ENCODE data around the gene COMMD7. TPM values are rescaled to one million over a fixed set of nuclear protein-coding genes. Genes with fewer than 3 reads are reported as not detected.

Gene COMMD7
- total and polyA plus RNA-seq, 2 of the 4 experiments (the other 2 are of a cell fraction): 51.8 to 67.5 TPM

DNA sequence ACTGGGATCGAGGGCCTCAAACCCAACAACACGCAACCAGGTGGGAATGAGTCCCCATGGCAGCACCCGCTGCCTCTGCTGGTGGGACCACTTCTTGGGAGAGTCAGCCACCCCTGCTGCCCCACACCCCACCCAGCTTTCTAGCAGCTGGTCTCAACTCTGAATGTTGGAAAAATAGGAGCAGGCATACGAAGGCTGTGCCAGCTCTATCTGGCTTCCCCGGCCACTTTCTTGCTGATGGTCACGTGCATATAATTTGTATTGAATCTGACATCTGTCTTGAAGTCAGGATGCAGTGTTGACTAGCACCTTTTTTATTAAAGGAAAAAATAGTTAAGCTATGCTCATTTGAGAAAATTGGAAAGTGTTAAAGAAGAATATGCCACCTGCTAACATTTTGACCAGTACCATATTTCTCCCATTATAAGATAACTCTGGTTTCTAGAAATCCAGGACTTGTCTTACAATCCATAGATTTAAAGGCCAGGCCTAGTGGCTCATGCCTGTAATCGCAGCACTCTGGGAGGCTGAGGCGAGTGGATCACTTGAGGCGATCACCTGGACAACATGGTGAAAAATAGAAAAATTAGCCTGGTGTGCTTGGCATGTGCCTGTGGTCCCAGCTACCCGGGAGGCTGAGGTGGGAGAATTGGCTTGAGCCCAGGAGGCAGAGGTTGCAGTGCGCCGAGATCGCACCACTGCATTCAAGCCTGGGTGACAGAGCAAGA lies 49.6 kb upstream of the COMMD7 start (continued):
- TF ChIP-seq SMC3 (IDR thresholded peaks at IDR 0.05; ENCODE audit: low read depth, low read length): no peak

DNA sequence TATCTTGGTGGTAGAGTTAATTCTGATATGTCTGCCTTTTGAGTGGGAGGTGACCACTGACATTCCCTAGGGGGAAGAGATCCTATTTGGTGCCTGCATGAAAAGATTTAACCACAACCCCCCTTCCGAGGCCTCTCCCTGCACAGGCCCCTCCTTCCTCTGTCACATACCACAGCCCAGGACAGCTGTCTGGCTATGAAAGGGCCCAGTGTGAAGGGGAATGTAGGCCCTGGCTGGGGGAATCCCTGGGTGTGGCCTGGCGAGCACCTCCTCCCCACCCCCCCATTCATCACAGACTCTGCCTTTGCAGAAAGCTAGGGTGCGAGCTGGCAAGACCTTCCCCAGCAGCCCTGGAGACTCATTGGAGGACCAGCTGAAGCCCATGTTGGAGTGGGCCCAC lies 49.0 kb upstream of the COMMD7 start:
- in situ Hi-C loops (cut with MboI; ENCODE audit: low sequenced_read_pairs): no loop called here
- no peak overlapping the region for H3K14ac ChIP-seq (replicated peaks; ENCODE audit: low read depth, low read length)
- ATAC-seq (ENCODE audit: low read depth): peak; percentile 49
- H2AK9ac ChIP-seq (replicated peaks; ENCODE audit: low read depth, low read length, poor library complexity): peak overlapping the region; percentile 3
- H3K56ac ChIP-seq (ENCODE audit: extremely low read depth, insufficient read depth, low read length): no peak overlapping the region
- H4K5ac ChIP-seq (ENCODE audit: low read depth, low read length): no peak overlapping the region
- POLR2A ChIA-PET (ENCODE audit: unreplicated experiment): interaction anchor here (0.6 kb wide), 1 partner anchor 97 kb away, joined by 5 read pairs; no protein-coding TSS in a partner anchor
- H3K4me1 ChIP-seq (ENCODE audit: control insufficient read depth, insufficient read depth, low read length): peaks cover 6% of the 10 kb centered on the region; the same call in 1 of the 2 replicates
- H3K79me1 ChIP-seq (ENCODE audit: low read depth in 1 of 2, low read length in 2 of 2): 0 out of 4 replicates have a peak, but pooled peaks cover 0 to 3% of the 10 kb centered on the region in 2 experiments
- H3K18ac ChIP-seq (ENCODE audit: low read depth, low read length): no peak overlapping the region
- H2BK120ac ChIP-seq (ENCODE audit: low read depth, low read length): no peak overlapping the region
- no TSS peak for BruUV-seq (replicated peaks)
- peaks cover 4% of the 10 kb centered on the region; the same call in 1 of the 2 replicates for H3K9me1 ChIP-seq (ENCODE audit: insufficient read depth, low read length)
- H3K36me3 ChIP-seq (ENCODE audit: control insufficient read depth, insufficient read depth, low read length): peaks cover 1% of the 10 kb centered on the region; the same call in 1 of the 2 replicates
- no peak overlapping the region for H3K27ac ChIP-seq (ENCODE audit: insufficient read depth, low read length)
- no peak overlapping the region for H3K4ac ChIP-seq (ENCODE audit: low read depth, low read length)
- WGBS, 2 experiments (ENCODE audit: extremely low coverage in 2 of 2, insufficient read length in 1 of 2): no CpG with 5 or more reads among the region's 3 CpGs
- DNase-seq: peak; percentile 23
- no peak overlapping the region for H3K4me2 ChIP-seq (ENCODE audit: low read depth, low read length)
- H4K91ac ChIP-seq (ENCODE audit: insufficient read depth, low read depth, low read length): no peak overlapping the region
- H3K23ac ChIP-seq (ENCODE audit: low read depth, low read length): no peak overlapping the region
- dilution Hi-C loops (cut with HindIII; ENCODE audit: low sequenced_read_pairs, unreplicated experiment): no loop called here
- CTCF ChIA-PET: interaction anchor here (0.8 kb wide), 1 partner anchor 153 kb away, joined by 3 read pairs; no protein-coding TSS in a partner anchor
- no peak overlapping the region for H2AFZ ChIP-seq (replicated peaks; ENCODE audit: low read length, poor library complexity)
- H2AK5ac ChIP-seq (ENCODE audit: low read depth, low read length): no peak overlapping the region
- no peaks in the 10 kb centered on the region for H3K27me3 ChIP-seq (ENCODE audit: control insufficient read depth, insufficient read depth, low read length)
- no peak overlapping the region for H3K9ac ChIP-seq (ENCODE audit: low read depth, low read length)
- H2BK5ac ChIP-seq (ENCODE audit: low read depth, low read length, poor library complexity, severe bottlenecking): no peak overlapping the region
- H3K4me3 ChIP-seq (ENCODE audit: insufficient read depth, low read depth, low read length): no peak overlapping the region
- no peaks in the 10 kb centered on the region; the same call in 1 of the 2 replicates for H4K20me1 ChIP-seq (ENCODE audit: insufficient read depth, low read length)
- no peaks in the 10 kb centered on the region for H3K9me3 ChIP-seq (ENCODE audit: control insufficient read depth, insufficient read depth, low read length)
- intact Hi-C loops (cut with micrococcal nuclease): no loop called here
- no peak overlapping the region for H4K8ac ChIP-seq (ENCODE audit: low read depth in 2 of 2, low read length in 2 of 2)
- H2BK15ac ChIP-seq (ENCODE audit: low read depth, low read length): no peak overlapping the region
- H2BK20ac ChIP-seq (ENCODE audit: low read depth, low read length): no peak overlapping the region
- TF ChIP-seq, protein P1, sequence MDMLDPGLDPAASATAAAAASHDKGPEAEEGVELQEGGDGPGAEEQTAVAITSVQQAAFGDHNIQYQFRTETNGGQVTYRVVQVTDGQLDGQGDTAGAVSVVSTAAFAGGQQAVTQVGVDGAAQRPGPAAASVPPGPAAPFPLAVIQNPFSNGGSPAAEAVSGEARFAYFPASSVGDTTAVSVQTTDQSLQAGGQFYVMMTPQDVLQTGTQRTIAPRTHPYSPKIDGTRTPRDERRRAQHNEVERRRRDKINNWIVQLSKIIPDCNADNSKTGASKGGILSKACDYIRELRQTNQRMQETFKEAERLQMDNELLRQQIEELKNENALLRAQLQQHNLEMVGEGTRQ (IDR thresholded peaks at IDR 0.05; ENCODE audit: low read depth, low read length): no peak
- TF ChIP-seq MAZ (IDR thresholded peaks at IDR 0.05; ENCODE audit: borderline replicate concordance, low read depth, low read length) (no peak), RCOR1 (IDR thresholded peaks at IDR 0.05; ENCODE audit: insufficient replicate concordance, low read length) (no peak), MAFK (IDR thresholded peaks at IDR 0.05; ENCODE audit: low read depth, low read length) (no peak), MXI1 (IDR thresholded peaks at IDR 0.05; ENCODE audit: borderline replicate concordance, low read depth, low read length) (no peak), NFE2L2 (IDR thresholded peaks at IDR 0.05; ENCODE audit: low read depth, low read length) (no peak), RAD21 (IDR thresholded peaks at IDR 0.05; ENCODE audit: low read length) (no peak), CEBPB (IDR thresholded peaks at IDR 0.05; ENCODE audit: low read depth, low read length) (no peak), SMC3 (IDR thresholded peaks at IDR 0.05; ENCODE audit: low read depth, low read length) (no peak), CHD1 (IDR thresholded peaks at IDR 0.05; ENCODE audit: low read depth, low read length) (no peak), POLR2A (IDR thresholded peaks at IDR 0.05; ENCODE audit: low read depth, low read length) (no peak), FOS (IDR thresholded peaks at IDR 0.05; ENCODE audit: low read depth, low read length) (no peak), BHLHE40 (IDR thresholded peaks at IDR 0.05; ENCODE audit: low read depth, low read length) (no peak), RFX5 (IDR thresholded peaks at IDR 0.05; ENCODE audit: low read depth, low read length) (no peak)
- TF ChIP-seq, protein P2, sequence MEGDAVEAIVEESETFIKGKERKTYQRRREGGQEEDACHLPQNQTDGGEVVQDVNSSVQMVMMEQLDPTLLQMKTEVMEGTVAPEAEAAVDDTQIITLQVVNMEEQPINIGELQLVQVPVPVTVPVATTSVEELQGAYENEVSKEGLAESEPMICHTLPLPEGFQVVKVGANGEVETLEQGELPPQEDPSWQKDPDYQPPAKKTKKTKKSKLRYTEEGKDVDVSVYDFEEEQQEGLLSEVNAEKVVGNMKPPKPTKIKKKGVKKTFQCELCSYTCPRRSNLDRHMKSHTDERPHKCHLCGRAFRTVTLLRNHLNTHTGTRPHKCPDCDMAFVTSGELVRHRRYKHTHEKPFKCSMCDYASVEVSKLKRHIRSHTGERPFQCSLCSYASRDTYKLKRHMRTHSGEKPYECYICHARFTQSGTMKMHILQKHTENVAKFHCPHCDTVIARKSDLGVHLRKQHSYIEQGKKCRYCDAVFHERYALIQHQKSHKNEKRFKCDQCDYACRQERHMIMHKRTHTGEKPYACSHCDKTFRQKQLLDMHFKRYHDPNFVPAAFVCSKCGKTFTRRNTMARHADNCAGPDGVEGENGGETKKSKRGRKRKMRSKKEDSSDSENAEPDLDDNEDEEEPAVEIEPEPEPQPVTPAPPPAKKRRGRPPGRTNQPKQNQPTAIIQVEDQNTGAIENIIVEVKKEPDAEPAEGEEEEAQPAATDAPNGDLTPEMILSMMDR (conservative IDR thresholded peaks at IDR 0.05; ENCODE audit: low read depth, low read length): no peak

All from IMR-90 (cell line).